Measurements from ENCODE around the gene ZNF784. TPM values are rescaled to one million over a fixed set of nuclear protein-coding genes. Genes with fewer than 3 reads are reported as not detected.

ZNF784 gene
- total RNA-seq, 1 experiment from 2014 or later, result 6.1 TPM

GRCh38 chr19:55644191-55644833 is 19.9 kb upstream of the ZNF784 start:
- DNase-seq (ENCODE audit: low read depth), result no peak

DNA sequence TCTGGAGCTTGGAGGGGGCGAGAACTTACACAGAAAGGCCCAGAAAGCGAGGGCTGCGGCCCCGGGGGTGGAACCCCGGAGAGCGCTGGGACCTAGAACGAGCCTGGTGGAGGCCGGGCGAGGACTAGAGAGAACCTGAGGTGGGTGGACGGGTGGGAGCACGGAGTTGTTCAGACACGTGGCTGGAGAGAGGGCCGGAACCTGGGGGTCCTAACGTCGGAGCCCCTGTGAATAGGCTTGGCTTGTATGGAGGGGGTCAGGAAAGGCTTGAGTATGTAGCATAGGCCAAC is 19.5 kb upstream of the ZNF784 start:
- DNase-seq (ENCODE audit: low read depth), result no peak

GRCh38 chr19:55643003-55643886 is 18.9 kb upstream of the ZNF784 start, which contains the start of gene ZNF581:
Gene ZNF581 (plus strand): TSS chr19:55643649. CDS start chr19:55644572, 923 bp downstream.
- DNase-seq (ENCODE audit: low read depth), result peak; percentile 80

- DNase-seq (ENCODE audit: low read depth), result no peak
Observed at GRCh38 chr19:55642153-55643002, 18.0 kb upstream of the ZNF784 start.

DNA sequence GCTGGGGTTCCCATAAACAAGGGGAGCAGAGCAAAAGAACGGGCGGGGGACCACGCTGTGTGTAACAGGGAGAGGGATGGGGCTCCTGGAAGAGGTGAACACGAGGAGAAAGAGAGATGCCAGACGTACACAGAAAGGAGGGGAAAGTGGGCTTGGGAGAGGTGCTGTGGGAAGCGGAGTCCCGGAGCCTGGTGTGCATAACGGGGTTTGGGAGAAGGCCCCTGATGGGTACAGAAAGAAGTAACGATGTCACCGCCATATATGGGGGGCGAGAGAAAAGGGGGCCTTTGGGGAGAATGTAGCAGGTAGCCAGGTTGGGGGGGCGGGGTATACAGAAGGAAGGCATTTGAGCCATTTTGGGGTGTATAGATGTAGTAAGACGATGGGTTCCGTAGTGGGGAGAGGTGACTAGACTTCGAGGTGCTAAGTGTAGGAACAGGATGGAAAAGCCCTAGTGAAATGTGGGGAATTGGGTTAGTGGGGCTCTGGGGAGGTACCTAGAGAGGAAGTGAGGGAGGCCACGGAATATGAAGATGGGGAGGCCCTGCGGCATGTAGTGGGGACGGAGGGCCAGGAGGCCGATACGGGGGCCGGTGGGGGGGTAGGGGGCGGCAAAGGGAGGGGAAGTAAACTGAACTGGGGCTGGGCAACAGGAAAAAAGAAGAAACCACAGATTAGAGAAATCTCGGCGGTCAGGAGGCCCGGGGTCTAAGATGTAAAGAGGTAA is 17.2 kb upstream of the ZNF784 start:
- DNase-seq (ENCODE audit: low read depth), result no peak

DNA sequence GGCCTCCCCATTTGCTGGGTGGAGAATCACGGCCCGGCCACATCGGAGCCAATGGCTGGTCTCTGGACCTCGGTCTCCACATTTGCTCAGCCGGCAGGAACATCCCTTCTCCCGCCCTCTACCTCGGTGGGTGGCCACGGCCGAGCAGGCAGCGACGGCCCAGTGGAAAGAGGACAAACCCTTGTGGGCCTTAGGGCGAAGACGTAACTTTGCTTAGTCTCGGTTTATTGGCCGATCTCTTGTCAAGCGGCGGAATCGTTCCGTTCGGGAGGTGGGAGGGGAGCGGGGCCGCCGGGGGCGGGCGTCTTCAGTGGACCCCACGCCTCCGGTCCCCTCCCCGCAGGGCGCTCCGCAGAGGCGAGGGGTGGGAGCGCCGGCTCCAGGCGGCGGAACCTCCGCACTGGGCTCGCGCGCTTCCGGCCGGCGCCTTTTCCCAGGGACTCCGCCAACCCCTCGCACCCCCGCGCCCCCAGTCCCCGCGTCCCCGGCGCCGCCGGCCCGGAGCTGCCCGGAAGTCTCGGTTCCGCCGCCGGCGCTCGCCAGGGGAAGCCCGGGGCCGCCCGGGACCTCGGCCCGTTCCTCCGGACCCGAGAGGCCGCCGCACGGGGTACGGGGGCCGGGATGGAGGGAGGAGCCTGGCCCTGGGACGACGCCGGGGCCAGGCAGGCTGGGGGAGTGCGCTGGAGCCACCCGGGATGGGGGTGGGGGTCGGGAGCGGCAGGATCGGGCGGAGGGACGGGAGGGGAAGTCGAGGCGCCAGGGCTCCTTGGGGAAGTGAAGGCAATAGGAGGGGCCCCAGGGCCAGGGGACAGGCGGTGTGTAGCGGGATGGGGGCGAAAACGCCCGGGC is 16.4 kb upstream of the ZNF784 start, which contains the start of gene ZNF580:
TSS of gene ZNF580 (plus strand) at position 426 of the 849 bp plus-strand sequence. CDS start 1,507 bp downstream, outside the sequence.
- DNase-seq (ENCODE audit: low read depth), result peak; percentile 60

DNA sequence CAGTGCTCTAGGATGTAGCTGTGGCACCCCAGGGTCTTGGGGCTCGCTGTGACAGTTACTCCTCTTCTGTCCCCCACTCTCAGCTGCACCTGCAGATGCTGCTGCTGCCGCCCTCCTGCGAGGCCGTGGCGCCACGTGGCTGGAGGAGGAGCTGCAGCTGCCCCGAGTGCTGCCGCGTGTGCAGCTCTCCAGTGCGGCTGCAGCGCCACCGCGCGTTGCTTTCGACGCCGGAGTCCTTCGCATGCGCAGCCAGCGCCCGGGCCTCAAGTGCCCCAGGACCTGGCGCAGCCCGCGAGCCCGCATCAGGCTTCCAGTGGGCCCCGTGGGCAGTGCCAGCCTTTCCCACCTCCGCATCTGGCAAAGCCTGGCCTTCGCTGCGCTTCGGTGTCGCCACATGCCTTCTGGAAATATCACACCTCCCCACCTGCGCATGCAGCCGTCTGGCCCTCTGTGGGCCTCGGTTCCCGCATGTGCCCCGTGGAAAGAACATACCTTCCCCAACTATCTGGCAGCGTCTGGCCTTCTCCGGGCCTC is 15.7 kb upstream of the ZNF784 start:
- no peak for DNase-seq (ENCODE audit: low read depth)

GRCh38 chr19:55638864-55639359 is 14.5 kb upstream of the ZNF784 start:
- DNase-seq (ENCODE audit: low read depth), result no peak

DNA sequence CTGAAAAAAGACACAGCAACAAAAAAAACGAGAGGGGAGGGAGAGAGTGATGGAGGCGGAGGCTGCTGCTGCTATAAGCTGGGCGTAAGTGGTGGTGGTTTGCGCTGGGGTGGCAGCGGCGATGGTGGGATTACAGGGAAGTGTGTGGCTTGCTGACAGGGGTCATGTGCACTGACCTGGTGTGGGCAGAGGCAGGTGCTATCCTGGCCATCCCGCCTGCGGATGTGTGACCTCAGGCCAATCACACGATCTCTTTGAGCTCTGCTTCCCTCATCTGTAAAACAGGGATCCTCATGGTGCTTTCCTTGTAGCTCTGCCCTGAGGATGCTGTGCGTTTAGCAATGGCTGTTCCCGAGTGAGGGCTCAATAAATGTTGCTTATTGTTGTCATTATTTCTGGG is 13.2 kb upstream of the ZNF784 start:
- DNase-seq (ENCODE audit: low read depth), result no peak

- no peak for DNase-seq (ENCODE audit: low read depth)
Observed at GRCh38 chr19:55636723-55637122, 12.4 kb upstream of the ZNF784 start.

DNA sequence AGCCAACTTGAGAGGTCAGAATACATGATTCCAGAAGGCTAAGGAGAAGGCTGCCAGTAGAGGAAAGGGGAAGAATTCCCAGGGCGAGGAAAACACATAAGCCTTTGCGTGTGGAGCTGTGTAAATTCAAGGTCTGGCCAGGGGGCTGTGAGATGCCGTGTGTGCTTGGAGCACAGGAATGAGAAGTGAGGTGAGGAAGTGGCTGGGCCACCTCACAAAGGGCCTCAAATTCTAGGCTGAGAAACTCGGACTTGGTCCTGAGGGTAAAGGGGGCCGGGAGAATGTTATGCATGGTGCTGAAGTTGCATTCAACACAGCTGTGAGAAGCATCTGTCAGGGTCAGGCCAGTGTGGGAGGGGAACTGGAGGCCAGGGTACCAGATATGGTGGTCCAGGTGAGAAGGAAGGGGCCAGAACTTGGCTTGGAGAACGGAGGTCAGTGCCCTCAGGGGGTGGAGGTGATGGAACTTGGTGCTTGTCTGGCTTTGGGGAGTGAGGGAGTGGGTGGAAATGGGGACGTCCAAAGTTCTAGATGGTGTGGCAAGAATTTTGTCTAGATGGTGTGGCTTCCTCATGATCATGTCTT is 11.6 kb upstream of the ZNF784 start:
- no peak for DNase-seq (ENCODE audit: low read depth)

- no peak for DNase-seq (ENCODE audit: low read depth)
Observed at GRCh38 chr19:55635334-55635717, 11.0 kb upstream of the ZNF784 start.

DNA sequence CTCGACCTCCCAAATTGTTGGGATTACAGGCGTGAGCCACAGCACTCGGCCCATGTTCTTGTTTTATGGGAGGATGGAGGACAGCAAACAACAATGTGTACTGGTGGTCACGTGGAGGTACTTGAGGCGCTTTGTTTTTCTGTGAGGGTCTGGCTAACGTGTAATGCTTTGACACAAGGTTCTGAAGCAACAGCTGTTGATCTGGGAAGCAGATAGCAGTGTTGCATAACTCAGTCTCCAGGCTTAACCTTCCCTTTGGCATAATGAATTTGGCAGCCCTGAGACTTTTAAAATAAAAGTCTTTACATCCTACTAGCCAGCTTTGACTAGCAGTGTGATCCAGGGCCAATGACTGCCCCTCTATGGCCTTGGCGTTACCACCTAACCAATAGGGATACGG is 9.5 kb upstream of the ZNF784 start:
- no peak for DNase-seq (ENCODE audit: low read depth)

GRCh38 chr19:55632463-55632834 is 8.1 kb upstream of the ZNF784 start:
- DNase-seq (ENCODE audit: low read depth), result peak; percentile 79

DNA sequence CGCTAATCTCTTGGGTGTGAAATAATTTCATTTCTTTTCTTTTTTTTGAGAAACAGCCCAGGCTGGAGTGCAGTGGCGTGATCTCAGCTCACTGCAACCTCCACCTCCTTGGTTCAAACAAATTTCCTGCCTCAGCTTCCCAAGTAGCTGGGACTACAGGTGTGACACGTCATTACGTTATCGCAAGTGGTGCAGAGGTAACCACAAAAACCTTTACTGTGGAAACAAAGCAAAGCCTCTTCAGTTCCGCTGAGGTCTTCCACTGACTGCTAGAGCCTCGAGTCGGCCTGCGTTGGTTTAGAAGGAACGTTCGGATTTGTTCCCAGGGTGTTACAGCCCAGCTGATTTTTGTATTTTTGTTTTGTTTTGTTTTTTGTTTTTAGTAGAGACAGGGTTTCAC is 2.0 kb upstream of the ZNF784 start:
- no peak for DNase-seq (ENCODE audit: low read depth)

DNA sequence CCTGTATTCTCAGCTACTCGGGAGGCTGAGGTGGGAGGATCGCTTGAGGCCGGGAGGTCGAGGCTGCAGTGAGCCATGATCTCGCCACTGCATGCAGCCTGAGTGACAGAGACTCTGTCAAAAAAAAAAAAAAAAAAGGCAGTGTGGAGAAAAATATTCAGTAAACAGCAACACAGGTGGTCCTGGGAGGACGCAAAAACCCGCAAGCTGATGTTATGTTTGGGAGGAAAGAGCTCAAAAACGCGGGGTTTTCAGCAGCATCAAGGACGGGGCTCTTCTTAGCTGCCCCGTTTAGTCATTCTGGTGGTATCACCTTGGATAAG is 599 bp upstream of the ZNF784 start:
- no peak for DNase-seq (ENCODE audit: low read depth)

DNA sequence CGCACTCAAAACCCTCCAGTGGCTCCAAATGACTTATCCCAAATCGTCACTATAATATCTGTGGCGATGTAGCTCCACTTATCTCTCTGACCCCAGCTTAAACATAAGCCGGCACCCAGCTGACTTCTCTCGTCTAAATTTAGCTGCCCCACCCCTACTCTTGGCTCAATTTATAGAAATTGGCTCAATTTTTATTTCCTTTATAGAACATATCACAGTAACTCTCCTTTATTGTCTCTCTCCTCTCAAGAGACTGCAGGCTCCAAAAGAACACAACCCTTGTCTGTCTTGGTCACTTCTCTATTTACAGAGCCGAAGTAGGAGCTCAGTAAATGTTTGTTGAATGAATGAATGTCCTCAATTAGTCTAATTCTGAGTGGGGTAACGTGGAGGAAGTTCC is 805 bp downstream of the ZNF784 start:
- DNase-seq (ENCODE audit: low read depth), result no peak

DNA sequence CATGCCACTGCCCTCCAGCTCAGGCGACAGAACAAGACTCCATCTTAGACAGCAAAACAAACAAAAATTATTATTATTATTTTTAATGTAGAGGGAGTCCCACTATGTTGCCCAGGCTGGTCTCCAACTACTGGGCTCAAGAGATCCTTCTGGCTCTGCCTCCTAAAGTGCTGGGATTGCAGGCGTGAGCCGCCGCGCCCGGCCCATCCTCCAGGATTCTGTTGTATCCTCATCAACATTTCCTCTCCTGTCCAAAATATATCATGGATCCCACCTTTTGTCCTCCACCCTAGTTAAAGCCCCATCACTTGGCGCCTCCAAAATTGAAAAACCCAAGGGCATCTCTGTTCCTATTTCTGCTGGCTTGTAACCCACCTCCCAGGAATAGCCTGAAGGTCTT is 1.2 kb downstream of the ZNF784 start:
- no peak for DNase-seq (ENCODE audit: low read depth)

- DNase-seq (ENCODE audit: low read depth), result no peak
Observed at GRCh38 chr19:55622242-55622969, 2.0 kb downstream of the ZNF784 start.
